WTC11 (cell line): Measurements from ENCODE around the gene MYLK. TPM values are rescaled to one million over a fixed set of nuclear protein-coding genes. Genes with fewer than 3 reads are reported as not detected.

ENCODE experiments used
- ATAC-seq: fragments of 200-7000 bp; cut with Tn5 transposase; 2 replicates; pipeline ENCODE4 v1.10.0; 2021; ENCODE audit warnings: mild to moderate bottlenecking, moderate library complexity
- CTCF ChIA-PET: fragments of 300-600 bp; sonication (Branson Sonifier 250); formaldehyde crosslinking; loops from one replicate; lab custom pipeline; 2021; ENCODE audit warnings: antibody characterized with exemption; lab: Charles Lee
- POLR2A ChIA-PET: fragments of 350-600 bp; sonication (Branson Sonifier 250); formaldehyde crosslinking; loops from one replicate; lab custom pipeline; 2021; ENCODE audit warnings: antibody characterized with exemption; lab: Charles Lee
- DNase-seq: peaks from one replicate; pipeline ENCODE4 v3.0.0; 2021; ENCODE audit warnings: low spot score
- H3K27ac Mint-ChIP-seq: 2 replicates; pipeline ENCODE4 v1.8.0; 2021; ENCODE audit warnings: mixed read lengths
- H3K27me3 Mint-ChIP-seq: 2 replicates; pipeline ENCODE4 v1.8.0; 2021; ENCODE audit warnings: low read depth, mild to moderate bottlenecking, moderate library complexity, mixed read lengths
- H3K36me3 Mint-ChIP-seq: 2 replicates; pipeline ENCODE4 v1.8.0; 2021; ENCODE audit warnings: mixed read lengths
- H3K4me1 Mint-ChIP-seq: 2 replicates; pipeline ENCODE4 v1.8.0; 2022; ENCODE audit warnings: mixed read lengths
- H3K4me3 Mint-ChIP-seq: 2 replicates; pipeline ENCODE4 v1.8.0; 2021; ENCODE audit warnings: mild to moderate bottlenecking, moderate library complexity, mixed read lengths
- H3K9me3 Mint-ChIP-seq: 2 replicates; pipeline ENCODE4 v1.8.0; 2021; ENCODE audit warnings: mixed read lengths
- FOXK1 ChIP-seq: sonication (generic); formaldehyde crosslinking; IDR thresholded peaks from 2 replicates; pipeline ENCODE4 v1.8.0; 2022; ENCODE audit warnings: mild to moderate bottlenecking, moderate library complexity, missing genetic modification reagents
- FOXP1 ChIP-seq: sonication (generic); formaldehyde crosslinking; IDR thresholded peaks from 2 replicates; pipeline ENCODE4 v1.8.0; 2022; ENCODE audit warnings: missing genetic modification reagents, mild to moderate bottlenecking, moderate library complexity, borderline replicate concordance
- GABPB1 ChIP-seq: sonication (generic); formaldehyde crosslinking; IDR thresholded peaks from 2 replicates; pipeline ENCODE4 v1.8.1; 2023; ENCODE audit warnings: mild to moderate bottlenecking, missing genetic modification reagents
- GRHL2 ChIP-seq: fragments of 250-450 bp; sonication (Bioruptor Pico); IDR thresholded peaks from 2 replicates; pipeline ENCODE4 v1.8.0; 2022; ENCODE audit warnings: mild to moderate bottlenecking, moderate library complexity; ENCODE audit not compliant: insufficient replicate concordance, severe bottlenecking
- IRF2 ChIP-seq: sonication (generic); formaldehyde crosslinking; IDR thresholded peaks from 2 replicates; pipeline ENCODE4 v1.8.0; 2022; ENCODE audit warnings: low read depth, missing genetic modification reagents, borderline replicate concordance
- NFYB ChIP-seq: sonication (generic); formaldehyde crosslinking; conservative IDR thresholded peaks from 2 replicates; pipeline ENCODE4 v1.8.0; 2022; ENCODE audit warnings: low read depth, missing genetic modification reagents
- NR3C1 ChIP-seq: sonication (generic); formaldehyde crosslinking; conservative IDR thresholded peaks from 2 replicates; pipeline ENCODE4 v1.8.1; 2023; ENCODE audit warnings: low read depth, mild to moderate bottlenecking, missing genetic modification reagents
- RELA ChIP-seq: sonication (generic); formaldehyde crosslinking; IDR thresholded peaks from 2 replicates; pipeline ENCODE4 v1.8.1; 2022; ENCODE audit warnings: missing genetic modification reagents, mild to moderate bottlenecking, borderline replicate concordance
- SOX15 ChIP-seq: fragments of 250-450 bp; sonication (Bioruptor Pico); IDR thresholded peaks from 2 replicates; pipeline ENCODE4 v1.9.0; 2021; ENCODE audit warnings: mild to moderate bottlenecking
- SP1 ChIP-seq: sonication (generic); formaldehyde crosslinking; conservative IDR thresholded peaks from 2 replicates; pipeline ENCODE4 v1.8.1; 2022; ENCODE audit warnings: missing genetic modification reagents
- TEAD1 ChIP-seq: sonication (generic); formaldehyde crosslinking; IDR thresholded peaks from 2 replicates; pipeline ENCODE4 v1.8.0; 2022; ENCODE audit warnings: mild to moderate bottlenecking, missing genetic modification reagents
- total RNA-seq: library from RNA; stranded (reverse); gene quantifications from 3 replicates; pipeline ENCODE4 v1.2.3, GENCODE V29; 2021
- TF ChIP-seq, protein P1 (sequence below): fragments of 250-450 bp; sonication (Bioruptor Pico); IDR thresholded peaks from 2 replicates; pipeline ENCODE4 v1.9.0; 2021; ENCODE audit warnings: mild to moderate bottlenecking
- TF ChIP-seq, protein P2 (sequence below): sonication (generic); formaldehyde crosslinking; IDR thresholded peaks from 2 replicates; pipeline ENCODE4 v1.8.0; 2023; ENCODE audit warnings: missing genetic modification reagents, mild to moderate bottlenecking, borderline replicate concordance
- TF ChIP-seq, protein P3 (sequence below): sonication (generic); formaldehyde crosslinking; IDR thresholded peaks from 2 replicates; pipeline ENCODE4 v1.8.1; 2023; ENCODE audit warnings: mild to moderate bottlenecking, missing genetic modification reagents, moderate library complexity
- TF ChIP-seq, protein P4 (sequence below): fragments of 250-450 bp; sonication (Bioruptor Pico); IDR thresholded peaks from 2 replicates; pipeline ENCODE4 v2.1.2; 2022; ENCODE audit warnings: mild to moderate bottlenecking, moderate library complexity
- TF ChIP-seq, protein P5 (sequence below): sonication (generic); formaldehyde crosslinking; IDR thresholded peaks from 2 replicates; pipeline ENCODE4 v1.8.1; 2023; ENCODE audit warnings: mild to moderate bottlenecking, missing genetic modification reagents
- TF ChIP-seq, protein P6 (sequence below): sonication (generic); formaldehyde crosslinking; IDR thresholded peaks from 2 replicates; pipeline ENCODE4 v1.8.1; 2022; ENCODE audit warnings: mild to moderate bottlenecking, missing genetic modification reagents, moderate library complexity, borderline replicate concordance
- TF ChIP-seq, protein P7 (sequence below): sonication (generic); formaldehyde crosslinking; conservative IDR thresholded peaks from 2 replicates; pipeline ENCODE4 v1.8.1; 2022; ENCODE audit warnings: mild to moderate bottlenecking, missing genetic modification reagents
- TF ChIP-seq, protein P8 (sequence below): sonication (generic); formaldehyde crosslinking; IDR thresholded peaks from 2 replicates; pipeline ENCODE4 v1.8.0; 2023; ENCODE audit warnings: mild to moderate bottlenecking, missing genetic modification reagents

The MYLK gene
- total RNA-seq, 1 experiment from 2014 or later, result 10.4 TPM

DNA sequence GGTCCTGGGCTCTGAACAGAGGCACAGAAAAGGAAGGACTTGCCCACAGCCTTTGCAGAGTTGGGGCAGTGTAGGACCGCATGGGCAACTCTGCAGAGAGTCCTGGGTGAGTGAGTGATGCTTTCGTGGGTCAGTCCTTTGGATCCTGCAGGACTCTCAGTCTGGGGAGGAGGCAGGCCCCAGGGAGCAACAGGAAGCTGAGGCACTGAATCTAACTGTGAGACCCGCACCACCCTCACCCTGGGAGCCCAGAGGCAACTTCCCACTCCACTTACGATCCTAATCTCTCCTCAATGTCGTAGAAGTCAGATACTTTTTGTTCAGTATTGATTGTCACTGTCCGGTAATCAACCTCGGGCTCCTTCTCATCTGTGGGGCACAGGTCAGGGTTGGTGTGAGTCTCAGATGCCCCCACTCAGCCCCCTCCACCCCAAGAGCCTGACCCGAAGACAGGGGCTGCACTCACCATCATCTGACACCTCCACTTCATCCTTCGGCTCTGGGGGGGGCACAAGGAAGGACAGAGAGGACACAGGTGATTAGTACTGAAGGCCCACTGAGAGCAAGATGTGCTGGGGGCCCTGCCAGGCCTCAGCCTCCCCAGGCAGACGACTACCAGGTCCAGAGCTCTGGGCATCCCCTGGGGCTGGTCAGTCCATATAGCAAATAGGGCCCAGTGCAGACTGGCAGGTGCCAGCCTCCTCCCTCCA lies 235.3 kb downstream of the MYLK start:
- no peak for DNase-seq
- no peaks in the 10 kb centered on the region for H3K36me3 Mint-ChIP-seq
- CTCF ChIA-PET, result interaction anchor here (1.3 to 5.8 kb wide), 2 partner anchors 71 to 75 kb away, joined by 4 to 64 read pairs; no protein-coding TSS in a partner anchor

DNA sequence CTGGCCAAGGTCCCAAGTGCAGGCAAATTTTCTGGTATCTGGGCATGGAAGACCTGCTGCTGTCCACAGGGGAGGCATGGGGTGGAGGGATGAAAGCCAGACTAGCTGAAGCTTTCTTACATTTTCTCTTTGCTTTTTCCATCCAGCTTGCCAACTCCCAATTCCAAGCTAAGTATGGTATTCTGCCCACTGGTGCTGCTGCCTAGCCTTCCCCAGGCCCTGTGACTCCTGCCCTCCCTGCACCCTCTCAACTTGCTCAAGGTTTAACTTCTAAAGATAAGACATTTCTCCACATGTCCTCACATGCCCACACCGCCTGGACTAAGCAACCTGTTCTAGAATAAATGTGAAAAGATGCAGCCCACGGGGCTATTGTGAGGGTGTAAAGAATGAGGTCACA lies 239.8 kb downstream of the MYLK start:
- CTCF ChIA-PET, result interaction anchor here (2.0 kb wide), 1 partner anchor 79 kb away, joined by 7 read pairs; no protein-coding TSS in a partner anchor
- H3K27ac Mint-ChIP-seq, result no peak overlapping the region
- H3K4me3 Mint-ChIP-seq, result no peak overlapping the region
- H3K9me3 Mint-ChIP-seq, result no peaks in the 10 kb centered on the region
- no peaks in the 10 kb centered on the region for H3K27me3 Mint-ChIP-seq
- no peaks in the 10 kb centered on the region for H3K36me3 Mint-ChIP-seq
- POLR2A ChIA-PET, result no interaction called here
- DNase-seq (no peak), ATAC-seq (no peak)
- peaks cover 26% of the 10 kb centered on the region for H3K4me1 Mint-ChIP-seq
- TF ChIP-seq, protein P1, sequence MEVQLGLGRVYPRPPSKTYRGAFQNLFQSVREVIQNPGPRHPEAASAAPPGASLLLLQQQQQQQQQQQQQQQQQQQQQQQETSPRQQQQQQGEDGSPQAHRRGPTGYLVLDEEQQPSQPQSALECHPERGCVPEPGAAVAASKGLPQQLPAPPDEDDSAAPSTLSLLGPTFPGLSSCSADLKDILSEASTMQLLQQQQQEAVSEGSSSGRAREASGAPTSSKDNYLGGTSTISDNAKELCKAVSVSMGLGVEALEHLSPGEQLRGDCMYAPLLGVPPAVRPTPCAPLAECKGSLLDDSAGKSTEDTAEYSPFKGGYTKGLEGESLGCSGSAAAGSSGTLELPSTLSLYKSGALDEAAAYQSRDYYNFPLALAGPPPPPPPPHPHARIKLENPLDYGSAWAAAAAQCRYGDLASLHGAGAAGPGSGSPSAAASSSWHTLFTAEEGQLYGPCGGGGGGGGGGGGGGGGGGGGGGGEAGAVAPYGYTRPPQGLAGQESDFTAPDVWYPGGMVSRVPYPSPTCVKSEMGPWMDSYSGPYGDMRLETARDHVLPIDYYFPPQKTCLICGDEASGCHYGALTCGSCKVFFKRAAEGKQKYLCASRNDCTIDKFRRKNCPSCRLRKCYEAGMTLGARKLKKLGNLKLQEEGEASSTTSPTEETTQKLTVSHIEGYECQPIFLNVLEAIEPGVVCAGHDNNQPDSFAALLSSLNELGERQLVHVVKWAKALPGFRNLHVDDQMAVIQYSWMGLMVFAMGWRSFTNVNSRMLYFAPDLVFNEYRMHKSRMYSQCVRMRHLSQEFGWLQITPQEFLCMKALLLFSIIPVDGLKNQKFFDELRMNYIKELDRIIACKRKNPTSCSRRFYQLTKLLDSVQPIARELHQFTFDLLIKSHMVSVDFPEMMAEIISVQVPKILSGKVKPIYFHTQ, result no peak
- no peak for TF ChIP-seq SOX15 (CRISPR knock-in tag)
- TF ChIP-seq, protein P2, sequence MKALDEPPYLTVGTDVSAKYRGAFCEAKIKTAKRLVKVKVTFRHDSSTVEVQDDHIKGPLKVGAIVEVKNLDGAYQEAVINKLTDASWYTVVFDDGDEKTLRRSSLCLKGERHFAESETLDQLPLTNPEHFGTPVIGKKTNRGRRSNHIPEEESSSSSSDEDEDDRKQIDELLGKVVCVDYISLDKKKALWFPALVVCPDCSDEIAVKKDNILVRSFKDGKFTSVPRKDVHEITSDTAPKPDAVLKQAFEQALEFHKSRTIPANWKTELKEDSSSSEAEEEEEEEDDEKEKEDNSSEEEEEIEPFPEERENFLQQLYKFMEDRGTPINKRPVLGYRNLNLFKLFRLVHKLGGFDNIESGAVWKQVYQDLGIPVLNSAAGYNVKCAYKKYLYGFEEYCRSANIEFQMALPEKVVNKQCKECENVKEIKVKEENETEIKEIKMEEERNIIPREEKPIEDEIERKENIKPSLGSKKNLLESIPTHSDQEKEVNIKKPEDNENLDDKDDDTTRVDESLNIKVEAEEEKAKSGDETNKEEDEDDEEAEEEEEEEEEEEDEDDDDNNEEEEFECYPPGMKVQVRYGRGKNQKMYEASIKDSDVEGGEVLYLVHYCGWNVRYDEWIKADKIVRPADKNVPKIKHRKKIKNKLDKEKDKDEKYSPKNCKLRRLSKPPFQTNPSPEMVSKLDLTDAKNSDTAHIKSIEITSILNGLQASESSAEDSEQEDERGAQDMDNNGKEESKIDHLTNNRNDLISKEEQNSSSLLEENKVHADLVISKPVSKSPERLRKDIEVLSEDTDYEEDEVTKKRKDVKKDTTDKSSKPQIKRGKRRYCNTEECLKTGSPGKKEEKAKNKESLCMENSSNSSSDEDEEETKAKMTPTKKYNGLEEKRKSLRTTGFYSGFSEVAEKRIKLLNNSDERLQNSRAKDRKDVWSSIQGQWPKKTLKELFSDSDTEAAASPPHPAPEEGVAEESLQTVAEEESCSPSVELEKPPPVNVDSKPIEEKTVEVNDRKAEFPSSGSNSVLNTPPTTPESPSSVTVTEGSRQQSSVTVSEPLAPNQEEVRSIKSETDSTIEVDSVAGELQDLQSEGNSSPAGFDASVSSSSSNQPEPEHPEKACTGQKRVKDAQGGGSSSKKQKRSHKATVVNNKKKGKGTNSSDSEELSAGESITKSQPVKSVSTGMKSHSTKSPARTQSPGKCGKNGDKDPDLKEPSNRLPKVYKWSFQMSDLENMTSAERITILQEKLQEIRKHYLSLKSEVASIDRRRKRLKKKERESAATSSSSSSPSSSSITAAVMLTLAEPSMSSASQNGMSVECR (CRISPR knock-in tag), result no peak
- no peak for TF ChIP-seq SP1 (CRISPR knock-in tag)
- no peak for TF ChIP-seq GRHL2 (CRISPR knock-in tag)
- no peak for TF ChIP-seq RELA (CRISPR knock-in tag)
- TF ChIP-seq, protein P3, sequence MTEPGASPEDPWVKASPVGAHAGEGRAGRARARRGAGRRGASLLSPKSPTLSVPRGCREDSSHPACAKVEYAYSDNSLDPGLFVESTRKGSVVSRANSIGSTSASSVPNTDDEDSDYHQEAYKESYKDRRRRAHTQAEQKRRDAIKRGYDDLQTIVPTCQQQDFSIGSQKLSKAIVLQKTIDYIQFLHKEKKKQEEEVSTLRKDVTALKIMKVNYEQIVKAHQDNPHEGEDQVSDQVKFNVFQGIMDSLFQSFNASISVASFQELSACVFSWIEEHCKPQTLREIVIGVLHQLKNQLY (CRISPR knock-in tag), result no peak
- no peak for TF ChIP-seq NFYB (CRISPR knock-in tag)
- TF ChIP-seq TEAD1 (CRISPR knock-in tag), result no peak
- TF ChIP-seq, protein P4, sequence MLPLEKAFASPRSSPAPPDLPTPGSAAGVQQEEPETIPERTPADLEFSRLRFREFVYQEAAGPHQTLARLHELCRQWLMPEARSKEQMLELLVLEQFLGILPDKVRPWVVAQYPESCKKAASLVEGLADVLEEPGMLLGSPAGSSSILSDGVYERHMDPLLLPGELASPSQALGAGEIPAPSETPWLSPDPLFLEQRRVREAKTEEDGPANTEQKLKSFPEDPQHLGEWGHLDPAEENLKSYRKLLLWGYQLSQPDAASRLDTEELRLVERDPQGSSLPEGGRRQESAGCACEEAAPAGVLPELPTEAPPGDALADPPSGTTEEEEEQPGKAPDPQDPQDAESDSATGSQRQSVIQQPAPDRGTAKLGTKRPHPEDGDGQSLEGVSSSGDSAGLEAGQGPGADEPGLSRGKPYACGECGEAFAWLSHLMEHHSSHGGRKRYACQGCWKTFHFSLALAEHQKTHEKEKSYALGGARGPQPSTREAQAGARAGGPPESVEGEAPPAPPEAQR (CRISPR knock-in tag), result no peak

More for the DNA sequence above, 235.3 kb downstream of the MYLK start:
- POLR2A ChIA-PET, result no interaction called here
- Mint-ChIP-seq H3K4me1 (peaks cover 19% of the 10 kb centered on the region), H3K9me3 (no peaks in the 10 kb centered on the region), H3K27ac (no peak overlapping the region), H3K4me3 (no peak overlapping the region), H3K27me3 (no peaks in the 10 kb centered on the region)
- TF ChIP-seq, protein P5, sequence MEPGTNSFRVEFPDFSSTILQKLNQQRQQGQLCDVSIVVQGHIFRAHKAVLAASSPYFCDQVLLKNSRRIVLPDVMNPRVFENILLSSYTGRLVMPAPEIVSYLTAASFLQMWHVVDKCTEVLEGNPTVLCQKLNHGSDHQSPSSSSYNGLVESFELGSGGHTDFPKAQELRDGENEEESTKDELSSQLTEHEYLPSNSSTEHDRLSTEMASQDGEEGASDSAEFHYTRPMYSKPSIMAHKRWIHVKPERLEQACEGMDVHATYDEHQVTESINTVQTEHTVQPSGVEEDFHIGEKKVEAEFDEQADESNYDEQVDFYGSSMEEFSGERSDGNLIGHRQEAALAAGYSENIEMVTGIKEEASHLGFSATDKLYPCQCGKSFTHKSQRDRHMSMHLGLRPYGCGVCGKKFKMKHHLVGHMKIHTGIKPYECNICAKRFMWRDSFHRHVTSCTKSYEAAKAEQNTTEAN (CRISPR knock-in tag), result no peak
- TF ChIP-seq GABPB1 (CRISPR knock-in tag), result no peak
- no peak for TF ChIP-seq IRF2 (CRISPR knock-in tag)
- TF ChIP-seq, protein P6, sequence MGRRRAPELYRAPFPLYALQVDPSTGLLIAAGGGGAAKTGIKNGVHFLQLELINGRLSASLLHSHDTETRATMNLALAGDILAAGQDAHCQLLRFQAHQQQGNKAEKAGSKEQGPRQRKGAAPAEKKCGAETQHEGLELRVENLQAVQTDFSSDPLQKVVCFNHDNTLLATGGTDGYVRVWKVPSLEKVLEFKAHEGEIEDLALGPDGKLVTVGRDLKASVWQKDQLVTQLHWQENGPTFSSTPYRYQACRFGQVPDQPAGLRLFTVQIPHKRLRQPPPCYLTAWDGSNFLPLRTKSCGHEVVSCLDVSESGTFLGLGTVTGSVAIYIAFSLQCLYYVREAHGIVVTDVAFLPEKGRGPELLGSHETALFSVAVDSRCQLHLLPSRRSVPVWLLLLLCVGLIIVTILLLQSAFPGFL, result no peak
- TF ChIP-seq FOXP1, result no peak
- TF ChIP-seq, protein P7, sequence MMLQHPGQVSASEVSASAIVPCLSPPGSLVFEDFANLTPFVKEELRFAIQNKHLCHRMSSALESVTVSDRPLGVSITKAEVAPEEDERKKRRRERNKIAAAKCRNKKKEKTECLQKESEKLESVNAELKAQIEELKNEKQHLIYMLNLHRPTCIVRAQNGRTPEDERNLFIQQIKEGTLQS (CRISPR knock-in tag), result no peak
- TF ChIP-seq, protein P8, sequence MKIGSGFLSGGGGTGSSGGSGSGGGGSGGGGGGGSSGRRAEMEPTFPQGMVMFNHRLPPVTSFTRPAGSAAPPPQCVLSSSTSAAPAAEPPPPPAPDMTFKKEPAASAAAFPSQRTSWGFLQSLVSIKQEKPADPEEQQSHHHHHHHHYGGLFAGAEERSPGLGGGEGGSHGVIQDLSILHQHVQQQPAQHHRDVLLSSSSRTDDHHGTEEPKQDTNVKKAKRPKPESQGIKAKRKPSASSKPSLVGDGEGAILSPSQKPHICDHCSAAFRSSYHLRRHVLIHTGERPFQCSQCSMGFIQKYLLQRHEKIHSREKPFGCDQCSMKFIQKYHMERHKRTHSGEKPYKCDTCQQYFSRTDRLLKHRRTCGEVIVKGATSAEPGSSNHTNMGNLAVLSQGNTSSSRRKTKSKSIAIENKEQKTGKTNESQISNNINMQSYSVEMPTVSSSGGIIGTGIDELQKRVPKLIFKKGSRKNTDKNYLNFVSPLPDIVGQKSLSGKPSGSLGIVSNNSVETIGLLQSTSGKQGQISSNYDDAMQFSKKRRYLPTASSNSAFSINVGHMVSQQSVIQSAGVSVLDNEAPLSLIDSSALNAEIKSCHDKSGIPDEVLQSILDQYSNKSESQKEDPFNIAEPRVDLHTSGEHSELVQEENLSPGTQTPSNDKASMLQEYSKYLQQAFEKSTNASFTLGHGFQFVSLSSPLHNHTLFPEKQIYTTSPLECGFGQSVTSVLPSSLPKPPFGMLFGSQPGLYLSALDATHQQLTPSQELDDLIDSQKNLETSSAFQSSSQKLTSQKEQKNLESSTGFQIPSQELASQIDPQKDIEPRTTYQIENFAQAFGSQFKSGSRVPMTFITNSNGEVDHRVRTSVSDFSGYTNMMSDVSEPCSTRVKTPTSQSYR, result no peak
- TF ChIP-seq FOXK1, result no peak
- no peak for TF ChIP-seq NR3C1
- ATAC-seq, result no peak
